Inflammatory macrophage treated with lipopolysaccharide for 1 hour (primary cell): ENCODE data around the gene KLF16.

Experiments
- DNase-seq, 2 donors: peaks; one replicate each; pipeline ENCODE4 v3.0.0-alpha.2; 2020 to 2022

Gene KLF16

DNA sequence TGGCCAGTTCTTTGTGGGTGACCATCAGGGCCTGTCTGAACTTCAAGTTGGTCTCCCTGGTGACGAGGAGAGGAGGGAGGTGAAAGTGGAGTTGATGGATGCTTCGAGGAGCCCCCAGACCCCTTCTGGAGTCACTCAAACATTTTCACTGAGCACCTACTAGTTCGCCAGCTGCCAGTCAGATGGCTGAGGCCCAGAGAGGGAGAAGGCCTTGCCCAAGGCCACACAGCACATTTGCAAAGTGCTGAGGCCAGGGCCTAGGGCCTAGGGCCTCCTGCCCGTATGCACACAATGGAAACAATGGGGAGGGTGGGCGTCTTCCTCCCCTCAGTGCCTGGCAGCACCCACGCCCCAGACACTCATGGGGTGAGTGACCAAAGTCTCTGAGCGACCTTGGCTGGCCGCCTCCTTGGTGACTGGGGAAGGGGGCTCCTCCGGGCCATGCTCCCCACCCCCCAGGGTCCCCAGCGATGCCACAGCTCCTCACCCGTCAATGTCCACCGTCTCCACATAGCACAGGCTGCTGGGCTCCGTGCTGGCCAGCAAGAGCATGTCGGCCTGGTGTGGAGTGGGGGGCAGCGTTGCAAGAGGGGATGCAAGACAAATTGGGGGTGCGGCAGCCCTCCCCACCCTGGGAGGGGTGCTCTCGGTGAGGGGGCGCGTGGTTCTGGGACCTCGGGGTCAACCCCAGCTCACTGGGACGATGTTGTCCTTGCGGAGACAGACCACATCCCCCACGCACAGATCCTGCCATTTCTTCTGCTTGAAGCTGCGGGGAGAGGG lies 57.8 kb downstream of the KLF16 start:
- no peak for DNase-seq

- DNase-seq: no peak
Measured at GRCh38 chr19:1804858-1805257, 58.5 kb downstream of the KLF16 start.
